Body of pancreas (tissue), 4 donors: ENCODE data around the gene AMTN.

ENCODE experiments used
- CTCF ChIP-seq, 7 experiments: fragments of 450-650 bp in 4 of 7; fragments of 200-600 bp in 3 of 7; sonication (generic) in 3 of 7; IDR thresholded peaks; one replicate each; pipeline ENCODE4 v1.5.1; 2016 to 2019; ENCODE audit warnings: antibody characterized with exemption in 7 of 7
- POLR2A ChIP-seq, 3 donors: fragments of 450-650 bp; IDR thresholded peaks; one replicate each; pipeline ENCODE4 v1.6.1; 2016; ENCODE audit warnings: antibody characterized with exemption in 3 of 3, mild to moderate bottlenecking in 2 of 3

- TF ChIP-seq CTCF (IDR thresholded peaks at IDR 0.05) (peak; percentile 55 to 83 (median 81)), POLR2A (IDR thresholded peaks at IDR 0.05) (no peak)
Measured at GRCh38 chr4:70505151-70505748, 13.1 kb upstream of the AMTN start.
